Peyer's patch (tissue), 4 donors: ENCODE measurements around the gene BCCIP. TPM values are rescaled to one million over a fixed set of nuclear protein-coding genes. Genes with fewer than 3 reads are reported as not detected.
A peak's percentile ranks its signal among the peaks of the same experiment; 100 is the strongest.

Source experiments
- DNase-seq, 3 donors: peaks; one replicate each; pipeline ENCODE4 v3.0.0-alpha.2; 2017 to 2019
- H3K27ac ChIP-seq, 4 donors: fragments of 200-600 bp; sonication (generic); one replicate each; pipeline ENCODE4 v1.5.1; 2016 to 2019
- H3K27me3 ChIP-seq, 2 donors: fragments of 200-600 bp; sonication (generic); one replicate each; pipeline ENCODE4 v1.5.1; 2019
- H3K36me3 ChIP-seq, 3 donors: fragments of 200-600 bp; sonication (generic); one replicate each; pipeline ENCODE4 v1.5.1; 2016 to 2019
- H3K4me1 ChIP-seq, 4 donors: fragments of 200-600 bp; sonication (generic); one replicate each; pipeline ENCODE4 v1.5.1; 2016 to 2019
- H3K4me3 ChIP-seq, 4 donors: fragments of 200-600 bp; sonication (generic); 1 replicate in 3 of 4; 2 replicates in 1 of 4; pipeline ENCODE4 v1.5.1; 2016 to 2019; ENCODE audit warnings: mild to moderate bottlenecking in 1 of 4
- H3K9me3 ChIP-seq, 4 donors: fragments of 200-600 bp; sonication (generic); one replicate each; pipeline ENCODE4 v1.5.1; 2016 to 2019; ENCODE audit warnings: mild to moderate bottlenecking in 1 of 4
- POLR2A ChIP-seq, 2 donors: fragments of 450-650 bp; IDR thresholded peaks; one replicate each; pipeline ENCODE4 v1.5.1; 2017; ENCODE audit warnings: antibody characterized with exemption in 2 of 2, mild to moderate bottlenecking in 2 of 2, moderate library complexity in 2 of 2
- total RNA-seq, 4 donors: library from RNA; depleted of rRNA; stranded (reverse); fragments of >200 nt; gene quantifications; one replicate each; pipeline ENCODE4 v1.1.0, GENCODE V29; 2016
- TF ChIP-seq, protein P1 (sequence below), 6 experiments: fragments of 450-650 bp in 4 of 6; fragments of 200-600 bp in 2 of 6; sonication (generic) in 1 of 6; IDR thresholded peaks; one replicate each; pipeline ENCODE4 v1.5.1; 2017 to 2019; ENCODE audit warnings: antibody characterized with exemption in 6 of 6, mild to moderate bottlenecking in 3 of 6, moderate library complexity in 1 of 6

The BCCIP gene
- total RNA-seq, 4 donors from 2014 or later = 17.4 to 28.1 (median 20.0) TPM

- H3K4me1 ChIP-seq = no peaks in the 10 kb centered on the region
- no peak for TF ChIP-seq POLR2A (IDR thresholded peaks at IDR 0.05)
- TF ChIP-seq, protein P1, sequence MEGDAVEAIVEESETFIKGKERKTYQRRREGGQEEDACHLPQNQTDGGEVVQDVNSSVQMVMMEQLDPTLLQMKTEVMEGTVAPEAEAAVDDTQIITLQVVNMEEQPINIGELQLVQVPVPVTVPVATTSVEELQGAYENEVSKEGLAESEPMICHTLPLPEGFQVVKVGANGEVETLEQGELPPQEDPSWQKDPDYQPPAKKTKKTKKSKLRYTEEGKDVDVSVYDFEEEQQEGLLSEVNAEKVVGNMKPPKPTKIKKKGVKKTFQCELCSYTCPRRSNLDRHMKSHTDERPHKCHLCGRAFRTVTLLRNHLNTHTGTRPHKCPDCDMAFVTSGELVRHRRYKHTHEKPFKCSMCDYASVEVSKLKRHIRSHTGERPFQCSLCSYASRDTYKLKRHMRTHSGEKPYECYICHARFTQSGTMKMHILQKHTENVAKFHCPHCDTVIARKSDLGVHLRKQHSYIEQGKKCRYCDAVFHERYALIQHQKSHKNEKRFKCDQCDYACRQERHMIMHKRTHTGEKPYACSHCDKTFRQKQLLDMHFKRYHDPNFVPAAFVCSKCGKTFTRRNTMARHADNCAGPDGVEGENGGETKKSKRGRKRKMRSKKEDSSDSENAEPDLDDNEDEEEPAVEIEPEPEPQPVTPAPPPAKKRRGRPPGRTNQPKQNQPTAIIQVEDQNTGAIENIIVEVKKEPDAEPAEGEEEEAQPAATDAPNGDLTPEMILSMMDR (IDR thresholded peaks at IDR 0.05) = peak; percentile 53 to 95 (median 80)
- H3K27ac ChIP-seq = no peak overlapping the region
- H3K27me3 ChIP-seq = no peaks in the 10 kb centered on the region
- H3K4me3 ChIP-seq = no peak overlapping the region
- peaks cover 0 to 24% (median 0%) of the 10 kb centered on the region in 3 donors for H3K36me3 ChIP-seq
- DNase-seq = peak in 1 of 3 donors; percentile 65
- no peaks in the 10 kb centered on the region for H3K9me3 ChIP-seq
Measured at GRCh38 chr10:125868372-125868975, 45.1 kb downstream of the BCCIP start.

- no peak overlapping the region for H3K4me3 ChIP-seq
- H3K9me3 ChIP-seq = no peaks in the 10 kb centered on the region
- peaks cover 0 to 20% (median 0%) of the 10 kb centered on the region in 3 donors for H3K36me3 ChIP-seq
- no peaks in the 10 kb centered on the region for H3K4me1 ChIP-seq
- no peak overlapping the region for H3K27ac ChIP-seq
- no peaks in the 10 kb centered on the region for H3K27me3 ChIP-seq
- TF ChIP-seq POLR2A (IDR thresholded peaks at IDR 0.05) = no peak
- TF ChIP-seq, protein P1 (IDR thresholded peaks at IDR 0.05) = no peak
- no peak for DNase-seq
Measured at GRCh38 chr10:125871338-125871737, 48.0 kb downstream of the BCCIP start.

GRCh38 chr10:125878957-125879835 lies 55.9 kb downstream of the BCCIP start:
- no peak for TF ChIP-seq POLR2A (IDR thresholded peaks at IDR 0.05)
- TF ChIP-seq, protein P1 (IDR thresholded peaks at IDR 0.05) = no peak
- no peak overlapping the region for H3K27ac ChIP-seq
- H3K4me3 ChIP-seq = no peak overlapping the region
- no peak for DNase-seq
- H3K36me3 ChIP-seq = peaks cover 0 to 33% (median 0%) of the 10 kb centered on the region in 3 donors
- no peaks in the 10 kb centered on the region for H3K9me3 ChIP-seq
- H3K27me3 ChIP-seq = no peaks in the 10 kb centered on the region
- no peaks in the 10 kb centered on the region for H3K4me1 ChIP-seq

DNA sequence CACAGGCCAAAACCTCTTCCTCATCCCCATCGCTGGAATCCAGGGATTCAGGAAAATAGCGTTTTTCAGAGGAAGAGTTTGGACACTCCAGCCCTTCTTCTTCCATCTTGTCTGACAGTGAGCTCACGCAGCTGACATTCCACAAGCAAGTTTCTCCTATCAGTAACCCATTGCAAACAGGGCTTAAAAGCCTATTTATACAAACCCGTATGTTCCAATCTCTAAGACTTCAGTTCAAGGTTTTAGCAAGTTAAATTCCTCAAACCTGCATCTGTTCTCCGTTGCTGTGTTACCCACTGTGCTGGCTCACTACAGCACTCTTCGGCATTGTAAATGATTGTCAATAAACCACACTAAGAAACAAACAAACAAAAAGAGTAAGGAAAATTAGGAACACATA lies 57.4 kb downstream of the BCCIP start:
- Histone ChIP-seq H3K27me3 (no peaks in the 10 kb centered on the region), H3K27ac (no peak overlapping the region), H3K4me1 (no peaks in the 10 kb centered on the region), H3K9me3 (no peaks in the 10 kb centered on the region), H3K4me3 (no peak overlapping the region), H3K36me3 (peaks cover 0 to 38% (median 0%) of the 10 kb centered on the region in 3 donors)
- TF ChIP-seq, protein P1 (IDR thresholded peaks at IDR 0.05) = no peak
- TF ChIP-seq POLR2A (IDR thresholded peaks at IDR 0.05) = no peak
- DNase-seq = no peak

DNA sequence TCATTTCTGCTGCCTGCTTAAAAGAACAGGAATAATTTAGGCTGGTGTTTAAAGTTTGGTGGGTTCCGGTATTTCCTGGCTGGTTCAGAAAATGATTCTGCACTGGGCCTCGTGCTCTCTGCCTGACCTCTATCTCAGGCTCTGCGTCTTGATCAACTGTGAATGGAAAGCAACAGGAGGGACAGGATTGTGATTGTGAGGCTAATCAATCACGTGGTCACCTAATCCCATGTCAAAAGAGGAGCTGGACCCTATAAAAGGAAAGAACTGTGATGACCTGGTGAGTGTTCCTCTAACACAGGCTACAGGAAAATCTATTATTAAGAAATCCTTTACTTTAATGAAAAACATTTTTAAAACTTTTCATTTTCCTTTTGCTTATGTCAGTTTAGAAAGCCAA lies 57.8 kb downstream of the BCCIP start, which contains the start of gene DHX32:
TSS of gene DHX32 (minus strand) at position 101 of the 400 bp plus-strand sequence. CDS start 468 bp downstream, outside the sequence.
- H3K9me3 ChIP-seq = no peaks in the 10 kb centered on the region
- H3K4me1 ChIP-seq = no peaks in the 10 kb centered on the region
- no peak within 1 kb of the TSS for H3K4me3 ChIP-seq
- H3K27ac ChIP-seq = no peak within 1 kb of the TSS
- no peaks in the 10 kb centered on the region for H3K27me3 ChIP-seq
- DNase-seq = no peak
- TF ChIP-seq, protein P1 (IDR thresholded peaks at IDR 0.05) = no peak
- TF ChIP-seq POLR2A (IDR thresholded peaks at IDR 0.05) = no peak
- H3K36me3 ChIP-seq = peaks cover 0 to 33% (median 0%) of the 10 kb centered on the region in 3 donors
